SK-N-SH (cell line): ENCODE data around the gene HIF1A.

Source experiments
- CHD2 ChIP-seq: fragments of 150-350 bp; IDR thresholded peaks from 2 replicates; pipeline ENCODE4 v1.6.1; 2018; ENCODE audit warnings: low read length; ENCODE audit not compliant: partially characterized antibody
- CTCF ChIP-seq: fragments of 200-600 bp; sonication (generic); IDR thresholded peaks from 2 replicates; pipeline ENCODE4 v1.6.1; 2017; ENCODE audit warnings: antibody characterized with exemption, mild to moderate bottlenecking, moderate library complexity
- EZH2phosphoT487 ChIP-seq: fragments of 200-600 bp; sonication (generic); IDR thresholded peaks from 2 replicates; pipeline ENCODE4 v1.6.1; 2017; ENCODE audit warnings: low read depth, mixed run types, mild to moderate bottlenecking, antibody characterized with exemption, moderate library complexity, borderline replicate concordance
- GABPA ChIP-seq: IDR thresholded peaks from 2 replicates; pipeline ENCODE4 v1.4.0; 2012; ENCODE audit warnings: low read depth, mild to moderate bottlenecking
- MAX ChIP-seq: IDR thresholded peaks from 2 replicates; pipeline ENCODE4 v1.4.0; 2012; ENCODE audit warnings: low read depth
- NRF1 ChIP-seq: IDR thresholded peaks from 2 replicates; pipeline ENCODE4 v1.6.1; 2012; ENCODE audit warnings: low read depth, mild to moderate bottlenecking, low read length
- POLR2AphosphoS5 ChIP-seq: IDR thresholded peaks from 2 replicates; pipeline ENCODE4 v1.6.1; 2012; ENCODE audit warnings: low read depth, low read length
- RAD21 ChIP-seq: IDR thresholded peaks from 2 replicates; pipeline ENCODE4 v1.6.1; 2012; ENCODE audit warnings: mild to moderate bottlenecking, low read length
- REST ChIP-seq: IDR thresholded peaks from 2 replicates; pipeline ENCODE4 v1.6.1; 2012; ENCODE audit warnings: mild to moderate bottlenecking, low read depth, low read length, moderate library complexity
- SIN3A ChIP-seq: IDR thresholded peaks from 2 replicates; pipeline ENCODE4 v1.6.1; 2012; ENCODE audit warnings: low read depth, mild to moderate bottlenecking, low read length, moderate library complexity, borderline replicate concordance
- USF2 ChIP-seq: fragments of 150-350 bp; IDR thresholded peaks from 2 replicates; pipeline ENCODE4 v1.6.1; 2017; ENCODE audit warnings: antibody characterized with exemption, low read length, low read depth, borderline replicate concordance

- TF ChIP-seq POLR2AphosphoS5 (no peak), CTCF (no peak), SIN3A (no peak), USF2 (no peak), CHD2 (no peak), MAX (no peak), EZH2phosphoT487 (no peak), NRF1 (no peak), GABPA (no peak), RAD21 (no peak), REST (no peak)
Measured at GRCh38 chr14:61701946-61702345, 6.6 kb downstream of the HIF1A start.
